Measurements from ENCODE around the gene CPVL.
"Not testable (repeated sequence)": the region's sequence is repeated elsewhere in the genome, so short reads cannot be mapped to it uniquely, and the experiment has no call there.

The CPVL gene

GRCh38 chr7:29114266-29114665 is 32.1 kb downstream of the CPVL start:
- not testable (repeated sequence) for H3K9ac ChIP-seq (ENCODE audit: low read length); H3K4me3 ChIP-seq (ENCODE audit: low read length); H3K4me1 ChIP-seq (ENCODE audit: control insufficient read depth, insufficient read depth, low read length)

GRCh38 chr7:29113384-29114102 is 32.8 kb downstream of the CPVL start:
- Histone ChIP-seq H3K4me3 (ENCODE audit: low read length) (no peak overlapping the region), H3K4me1 (ENCODE audit: control insufficient read depth, insufficient read depth, low read length) (peaks cover 6% of the 10 kb centered on the region), H3K36me3 (ENCODE audit: control insufficient read depth, insufficient read depth, low read length) (no peaks in the 10 kb centered on the region), H3K9ac (ENCODE audit: low read length) (no peak overlapping the region), H3K9me3 (ENCODE audit: control insufficient read depth, low read length) (no peaks in the 10 kb centered on the region), H3K27me3 (ENCODE audit: control insufficient read depth, insufficient read depth, low read length) (no peaks in the 10 kb centered on the region)

More at GRCh38 chr7:29114266-29114665, 32.1 kb downstream of the CPVL start:
- not testable (repeated sequence) for H3K9me3 ChIP-seq (ENCODE audit: control insufficient read depth, low read length); H3K36me3 ChIP-seq (ENCODE audit: control insufficient read depth, insufficient read depth, low read length); H3K27me3 ChIP-seq (ENCODE audit: control insufficient read depth, insufficient read depth, low read length)

- no peak overlapping the region for H3K9ac ChIP-seq (ENCODE audit: low read length)
- H3K4me1 ChIP-seq (ENCODE audit: control insufficient read depth, insufficient read depth, low read length), result peaks cover 6% of the 10 kb centered on the region
- H3K4me3 ChIP-seq (ENCODE audit: low read length), result no peak overlapping the region
- H3K9me3 ChIP-seq (ENCODE audit: control insufficient read depth, low read length), result no peaks in the 10 kb centered on the region
- H3K36me3 ChIP-seq (ENCODE audit: control insufficient read depth, insufficient read depth, low read length), result no peaks in the 10 kb centered on the region
- no peaks in the 10 kb centered on the region for H3K27me3 ChIP-seq (ENCODE audit: control insufficient read depth, insufficient read depth, low read length)
These were observed 33.6 kb downstream of the CPVL start for GRCh38 chr7:29112721-29113120.

- Histone ChIP-seq H3K4me1 (ENCODE audit: control insufficient read depth, insufficient read depth, low read length) (peaks cover 6% of the 10 kb centered on the region), H3K36me3 (ENCODE audit: control insufficient read depth, insufficient read depth, low read length) (no peaks in the 10 kb centered on the region), H3K9me3 (ENCODE audit: control insufficient read depth, low read length) (no peaks in the 10 kb centered on the region), H3K4me3 (ENCODE audit: low read length) (no peak overlapping the region), H3K9ac (ENCODE audit: low read length) (no peak overlapping the region), H3K27me3 (ENCODE audit: control insufficient read depth, insufficient read depth, low read length) (no peaks in the 10 kb centered on the region)
These were observed 36.4 kb downstream of the CPVL start for GRCh38 chr7:29109899-29110298.

- H3K36me3 ChIP-seq (ENCODE audit: control insufficient read depth, insufficient read depth, low read length), result no peaks in the 10 kb centered on the region
- no peaks in the 10 kb centered on the region for H3K9me3 ChIP-seq (ENCODE audit: control insufficient read depth, low read length)
- H3K9ac ChIP-seq (ENCODE audit: low read length), result no peak overlapping the region
- peaks cover 6% of the 10 kb centered on the region for H3K4me1 ChIP-seq (ENCODE audit: control insufficient read depth, insufficient read depth, low read length)
- no peak overlapping the region for H3K4me3 ChIP-seq (ENCODE audit: low read length)
- H3K27me3 ChIP-seq (ENCODE audit: control insufficient read depth, insufficient read depth, low read length), result no peaks in the 10 kb centered on the region
These were observed 37.0 kb downstream of the CPVL start for GRCh38 chr7:29109358-29109757.

- Histone ChIP-seq H3K9me3 (ENCODE audit: control insufficient read depth, low read length) (no peaks in the 10 kb centered on the region), H3K9ac (ENCODE audit: low read length) (no peak overlapping the region), H3K36me3 (ENCODE audit: control insufficient read depth, insufficient read depth, low read length) (no peaks in the 10 kb centered on the region), H3K4me3 (ENCODE audit: low read length) (no peak overlapping the region), H3K4me1 (ENCODE audit: control insufficient read depth, insufficient read depth, low read length) (peaks cover 14% of the 10 kb centered on the region), H3K27me3 (ENCODE audit: control insufficient read depth, insufficient read depth, low read length) (no peaks in the 10 kb centered on the region)
These were observed 39.3 kb downstream of the CPVL start for GRCh38 chr7:29107056-29107455.

- Histone ChIP-seq H3K9ac (ENCODE audit: low read length) (no peak overlapping the region), H3K4me1 (ENCODE audit: control insufficient read depth, insufficient read depth, low read length) (peaks cover 14% of the 10 kb centered on the region), H3K27me3 (ENCODE audit: control insufficient read depth, insufficient read depth, low read length) (no peaks in the 10 kb centered on the region), H3K4me3 (ENCODE audit: low read length) (no peak overlapping the region), H3K36me3 (ENCODE audit: control insufficient read depth, insufficient read depth, low read length) (no peaks in the 10 kb centered on the region), H3K9me3 (ENCODE audit: control insufficient read depth, low read length) (no peaks in the 10 kb centered on the region)
These were observed 39.7 kb downstream of the CPVL start for GRCh38 chr7:29106669-29106988.

- Histone ChIP-seq H3K36me3 (ENCODE audit: control insufficient read depth, insufficient read depth, low read length) (no peaks in the 10 kb centered on the region), H3K9me3 (ENCODE audit: control insufficient read depth, low read length) (no peaks in the 10 kb centered on the region), H3K9ac (ENCODE audit: low read length) (no peak overlapping the region), H3K27me3 (ENCODE audit: control insufficient read depth, insufficient read depth, low read length) (no peaks in the 10 kb centered on the region), H3K4me1 (ENCODE audit: control insufficient read depth, insufficient read depth, low read length) (peaks cover 14% of the 10 kb centered on the region), H3K4me3 (ENCODE audit: low read length) (no peak overlapping the region)
These were observed 40.3 kb downstream of the CPVL start for GRCh38 chr7:29105752-29106668.

- no peaks in the 10 kb centered on the region for H3K9me3 ChIP-seq (ENCODE audit: control insufficient read depth, low read length)
- H3K4me1 ChIP-seq (ENCODE audit: control insufficient read depth, insufficient read depth, low read length), result peaks cover 16% of the 10 kb centered on the region
- H3K4me3 ChIP-seq (ENCODE audit: low read length), result no peak overlapping the region
- H3K36me3 ChIP-seq (ENCODE audit: control insufficient read depth, insufficient read depth, low read length), result no peaks in the 10 kb centered on the region
- no peak overlapping the region for H3K9ac ChIP-seq (ENCODE audit: low read length)
- no peaks in the 10 kb centered on the region for H3K27me3 ChIP-seq (ENCODE audit: control insufficient read depth, insufficient read depth, low read length)
These were observed 41.1 kb downstream of the CPVL start for GRCh38 chr7:29105191-29105590.

- Histone ChIP-seq H3K4me1 (ENCODE audit: control insufficient read depth, insufficient read depth, low read length) (peaks cover 21% of the 10 kb centered on the region), H3K9ac (ENCODE audit: low read length) (no peak overlapping the region), H3K36me3 (ENCODE audit: control insufficient read depth, insufficient read depth, low read length) (no peaks in the 10 kb centered on the region), H3K4me3 (ENCODE audit: low read length) (no peak overlapping the region), H3K9me3 (ENCODE audit: control insufficient read depth, low read length) (no peaks in the 10 kb centered on the region), H3K27me3 (ENCODE audit: control insufficient read depth, insufficient read depth, low read length) (no peaks in the 10 kb centered on the region)
These were observed 43.7 kb downstream of the CPVL start for GRCh38 chr7:29102558-29103151.

GRCh38 chr7:29100924-29101323 is 45.4 kb downstream of the CPVL start:
- H3K4me1 ChIP-seq (ENCODE audit: control insufficient read depth, insufficient read depth, low read length), result peaks cover 17% of the 10 kb centered on the region
- no peaks in the 10 kb centered on the region for H3K36me3 ChIP-seq (ENCODE audit: control insufficient read depth, insufficient read depth, low read length)
- no peaks in the 10 kb centered on the region for H3K27me3 ChIP-seq (ENCODE audit: control insufficient read depth, insufficient read depth, low read length)
- no peak overlapping the region for H3K4me3 ChIP-seq (ENCODE audit: low read length)
- H3K9me3 ChIP-seq (ENCODE audit: control insufficient read depth, low read length), result no peaks in the 10 kb centered on the region
- H3K9ac ChIP-seq (ENCODE audit: low read length), result no peak overlapping the region

All from mucosa of stomach (tissue), 1 donor.